HTERT RPE-1 (cell line): ENCODE data around the gene VCAN.
"Not testable (repeated sequence)": the region's sequence is repeated elsewhere in the genome, so short reads cannot be mapped to it uniquely, and the experiment has no call there.

Experiments used
- in situ Hi-C: fragments of 300-500 bp; cut with MboI; formaldehyde crosslinking; loops from 4 replicates; pipeline ENCODE4 v1.14.3; 2020; ENCODE audit warnings: low sequenced_read_pairs

The VCAN gene

DNA sequence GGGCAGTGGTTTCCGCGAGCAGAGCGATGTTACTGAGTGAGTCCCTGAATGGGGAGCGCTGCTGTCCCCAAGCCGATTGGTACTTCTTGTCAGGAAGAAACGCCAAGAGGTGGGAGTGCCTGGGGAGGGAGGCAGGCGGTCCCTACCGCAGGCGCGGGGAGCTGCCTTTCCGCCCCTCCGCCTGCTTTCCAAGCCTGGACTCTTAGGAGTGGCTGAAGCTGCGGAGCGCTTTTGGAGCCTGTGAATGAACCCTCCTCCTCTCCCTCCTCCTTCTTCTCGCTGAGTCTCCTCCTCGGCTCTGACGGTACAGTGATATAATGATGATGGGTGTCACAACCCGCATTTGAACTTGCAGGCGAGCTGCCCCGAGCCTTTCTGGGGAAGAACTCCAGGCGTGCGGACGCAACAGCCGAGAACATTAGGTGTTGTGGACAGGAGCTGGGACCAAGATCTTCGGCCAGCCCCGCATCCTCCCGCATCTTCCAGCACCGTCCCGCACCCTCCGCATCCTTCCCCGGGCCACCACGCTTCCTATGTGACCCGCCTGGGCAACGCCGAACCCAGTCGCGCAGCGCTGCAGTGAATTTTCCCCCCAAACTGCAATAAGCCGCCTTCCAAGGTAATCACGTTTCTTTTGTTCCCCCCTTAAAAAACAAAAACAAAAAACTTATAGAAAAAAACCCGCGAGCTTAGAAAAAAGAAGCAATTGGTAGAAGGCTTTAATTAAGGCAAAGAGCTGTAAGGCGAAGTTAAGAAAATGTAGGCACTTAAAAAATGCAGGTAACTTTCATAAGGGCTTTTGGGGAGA, at the start of gene VCAN:
VCAN (plus strand) TSS at position 340 of the 808 bp plus-strand sequence. CDS start 11,775 bp downstream, outside the sequence.
- in situ Hi-C loops = no loop called here

DNA sequence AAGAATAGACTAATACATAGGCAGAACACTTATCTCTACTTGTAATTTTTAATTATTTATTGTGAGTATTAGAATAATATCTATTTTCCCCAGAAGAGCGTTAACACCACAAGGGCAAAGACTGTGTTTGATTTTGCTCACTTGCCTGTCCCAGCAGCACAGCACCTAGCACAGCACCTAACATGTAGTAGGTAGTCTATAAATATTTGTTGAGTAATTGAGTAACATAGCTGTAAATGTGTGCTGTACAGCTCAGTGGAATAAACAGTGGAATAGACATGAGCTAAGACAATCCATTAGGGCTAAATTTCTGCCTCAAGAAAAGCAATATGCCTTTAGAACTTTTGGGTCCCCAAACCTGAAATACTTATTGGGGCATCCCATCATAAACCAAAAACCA, 49.3 kb upstream of the VCAN start:
- in situ Hi-C loops = no loop called here

DNA sequence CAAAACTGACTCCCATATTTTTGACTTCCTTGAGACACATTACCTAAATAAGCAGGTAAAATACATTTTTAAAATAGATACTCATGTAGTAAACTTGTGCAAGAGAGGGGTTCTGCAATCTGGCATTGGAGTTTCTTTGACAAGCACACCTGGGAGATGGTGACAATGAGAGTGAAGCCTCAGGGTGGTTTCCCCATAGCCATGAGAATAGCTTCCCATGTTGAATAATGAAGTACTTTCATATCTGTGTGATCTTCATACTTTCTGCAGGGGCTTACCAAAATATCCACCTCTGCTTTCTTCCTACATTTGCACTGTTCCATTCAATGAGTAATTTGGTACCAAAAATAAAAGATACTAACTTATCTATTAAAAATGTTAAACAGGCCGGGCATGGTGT, 44.7 kb upstream of the VCAN start:
- in situ Hi-C loops = no loop called here

DNA sequence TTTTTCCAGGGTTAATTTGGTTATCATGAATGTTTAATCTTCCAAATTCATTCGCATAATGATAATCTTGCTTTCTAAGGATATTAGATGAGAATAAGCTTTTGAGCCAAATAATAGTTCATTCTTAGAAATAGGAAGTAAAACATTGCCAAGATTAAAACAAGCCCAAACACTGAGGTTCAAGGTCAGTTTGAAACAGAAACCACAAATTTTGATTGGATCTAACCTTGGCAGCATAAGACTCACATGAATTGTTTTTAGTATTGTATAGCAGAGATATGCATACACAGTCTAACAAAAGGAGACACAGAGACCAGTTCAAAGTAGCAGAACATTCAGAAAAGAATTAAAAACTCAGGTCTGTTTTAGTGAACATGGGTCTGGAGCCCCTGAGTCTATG, 43.4 kb upstream of the VCAN start:
- in situ Hi-C loops = no loop called here

DNA sequence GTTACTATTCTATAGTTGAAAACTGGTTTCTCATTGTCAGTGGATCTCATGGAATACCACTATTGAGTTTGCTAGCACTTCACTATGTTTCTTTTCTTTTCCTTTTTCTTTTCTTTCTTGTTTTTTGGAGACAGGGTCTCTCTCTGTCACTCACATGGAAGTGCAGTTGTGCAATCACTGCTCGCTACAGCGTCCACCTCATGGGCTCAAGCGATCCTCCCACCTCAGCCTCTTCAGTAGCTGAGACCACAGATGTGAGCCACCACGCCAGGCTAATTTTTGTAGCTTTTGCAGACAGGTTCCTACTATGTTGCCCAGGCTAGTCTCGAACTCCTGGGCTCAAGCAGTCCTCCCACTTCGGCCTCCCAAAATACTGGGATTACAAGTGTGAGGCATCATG, 42.7 kb upstream of the VCAN start:
- in situ Hi-C loops = no loop called here

DNA sequence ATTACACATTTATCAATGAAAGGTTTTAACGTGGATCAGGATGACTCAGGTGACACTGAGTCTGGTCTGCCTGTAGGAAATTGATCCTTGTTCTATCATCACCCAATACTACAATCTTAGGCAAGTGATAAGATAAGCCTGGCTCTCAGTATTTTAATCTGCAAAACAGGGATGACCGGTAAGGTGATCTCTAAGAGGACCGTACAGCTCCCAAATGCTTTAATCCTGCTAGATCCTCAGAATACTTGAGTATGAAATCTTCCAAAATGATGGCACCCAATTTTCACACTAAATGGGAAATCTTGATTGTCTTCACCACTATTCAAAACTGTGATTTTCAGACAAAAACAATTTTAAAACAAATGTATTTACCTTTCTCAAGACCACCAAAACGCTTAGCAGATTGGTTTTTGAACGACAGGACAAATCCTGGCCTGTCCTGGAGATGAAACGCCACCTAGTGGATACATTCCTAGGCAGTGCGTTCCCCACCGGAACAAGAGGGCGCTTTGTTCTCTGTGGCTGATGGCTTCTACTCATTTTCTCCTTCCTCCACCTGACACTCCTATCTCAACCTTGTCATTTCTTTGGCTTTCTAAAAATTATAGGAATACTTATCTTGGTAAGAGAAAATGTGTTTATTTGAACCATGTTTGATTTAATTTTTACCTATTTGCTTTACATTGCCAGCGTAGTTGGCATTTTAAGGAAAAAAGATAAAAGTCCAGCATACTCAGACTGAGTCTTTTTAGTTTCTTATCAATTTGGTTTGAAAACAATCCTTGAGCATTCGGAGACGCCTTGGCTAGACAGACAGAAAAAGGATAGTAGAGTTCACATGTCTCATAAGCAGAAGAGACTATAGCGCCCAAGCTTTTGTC, 41.2 kb upstream of the VCAN start:
- in situ Hi-C loops = no loop called here

DNA sequence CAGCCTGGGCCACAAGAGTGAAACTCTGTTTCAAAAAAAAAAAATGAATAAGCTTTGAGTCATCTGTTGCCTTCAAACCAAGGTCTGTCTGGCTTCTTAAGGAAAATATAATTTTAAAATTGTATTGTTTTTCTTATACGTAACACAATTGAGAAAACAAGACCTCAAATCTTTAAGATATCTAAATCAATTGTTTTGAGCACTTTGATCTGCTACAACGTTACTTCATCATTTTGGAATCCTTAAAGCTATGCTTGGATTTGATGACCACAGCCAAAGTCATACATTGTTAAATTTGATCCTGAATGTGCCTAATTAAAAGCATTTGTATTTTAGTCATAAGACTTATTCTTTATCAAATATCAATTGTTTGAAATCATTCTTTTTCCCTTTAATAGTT, 37.7 kb upstream of the VCAN start:
- in situ Hi-C loops = no loop called here

DNA sequence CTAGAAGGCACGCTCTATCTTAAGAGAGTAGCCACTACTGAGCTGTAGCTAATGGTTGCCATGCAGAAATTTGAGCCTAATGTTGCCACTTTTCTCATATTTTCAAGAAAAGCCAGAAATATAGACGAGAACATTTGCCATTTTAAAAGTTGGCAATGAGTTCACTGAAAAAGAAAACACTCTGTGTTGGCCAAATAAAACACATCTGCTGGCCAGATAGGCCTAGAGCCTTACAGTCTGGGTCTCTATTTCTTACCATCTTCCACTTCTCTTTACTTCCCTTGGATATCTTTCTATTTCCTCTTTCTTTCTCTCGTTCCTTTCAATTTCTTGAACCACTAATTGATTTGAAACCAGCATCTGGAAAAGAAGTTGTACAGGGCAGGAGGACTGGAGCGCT, 36.6 kb upstream of the VCAN start:
- in situ Hi-C loops = no loop called here

DNA sequence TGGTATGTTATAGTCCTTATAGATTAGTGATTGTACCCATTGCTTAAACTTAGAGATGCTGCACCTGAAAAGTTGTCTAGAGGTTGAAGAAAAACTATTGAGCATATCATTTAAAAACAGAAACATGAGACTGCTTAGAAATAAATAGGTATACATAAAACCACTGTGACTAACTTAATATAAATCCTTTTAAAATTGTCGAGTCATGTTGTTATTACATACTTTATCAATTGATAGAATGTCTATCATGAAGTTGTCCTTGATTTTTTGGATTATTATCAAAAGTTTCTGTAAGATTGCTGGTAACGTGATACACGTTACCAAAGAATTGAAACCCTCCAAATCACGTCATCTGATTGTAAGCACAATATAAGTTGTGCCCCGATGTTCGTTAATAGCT, 35.3 kb upstream of the VCAN start:
- in situ Hi-C loops = no loop called here

DNA sequence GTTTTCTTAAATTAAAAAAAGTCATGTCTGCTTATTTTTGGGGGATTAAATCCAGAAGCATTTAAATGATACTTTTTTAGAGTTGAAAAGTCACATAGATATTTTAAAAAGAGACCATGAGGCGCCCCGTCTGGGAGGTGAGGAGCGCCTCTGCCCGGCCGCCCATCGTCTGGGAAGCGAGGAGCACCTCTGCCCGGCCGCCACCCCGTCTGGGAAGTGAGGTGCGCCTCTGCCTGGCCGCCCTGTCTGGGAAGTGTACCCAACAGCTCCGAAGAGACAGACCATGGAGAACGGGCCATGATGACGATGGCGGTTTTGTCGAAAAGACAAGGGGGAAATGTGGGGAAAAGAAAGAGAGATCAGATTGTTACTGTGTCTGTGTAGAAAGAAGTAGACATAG, 33.8 kb upstream of the VCAN start:
- in situ Hi-C loops = not testable (repeated sequence)

DNA sequence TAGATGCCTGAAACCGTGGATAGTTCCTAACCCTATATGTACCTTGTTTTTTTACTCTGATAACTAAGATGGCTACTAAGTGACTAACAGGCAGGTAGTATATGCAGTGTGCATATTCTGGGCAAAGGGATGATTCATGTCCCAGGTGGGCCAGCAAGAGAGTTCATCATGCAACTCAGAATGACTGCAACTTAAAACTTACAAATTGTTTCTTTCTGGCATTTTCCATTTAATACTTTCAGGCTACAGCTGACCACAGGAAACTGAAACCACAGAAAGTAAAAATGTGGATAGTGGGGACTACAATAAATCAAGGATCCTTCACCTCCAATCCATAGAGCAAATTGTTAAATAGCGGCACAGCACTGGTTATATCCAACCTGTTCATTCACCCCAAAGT, 30.7 kb upstream of the VCAN start:
- in situ Hi-C loops = no loop called here

DNA sequence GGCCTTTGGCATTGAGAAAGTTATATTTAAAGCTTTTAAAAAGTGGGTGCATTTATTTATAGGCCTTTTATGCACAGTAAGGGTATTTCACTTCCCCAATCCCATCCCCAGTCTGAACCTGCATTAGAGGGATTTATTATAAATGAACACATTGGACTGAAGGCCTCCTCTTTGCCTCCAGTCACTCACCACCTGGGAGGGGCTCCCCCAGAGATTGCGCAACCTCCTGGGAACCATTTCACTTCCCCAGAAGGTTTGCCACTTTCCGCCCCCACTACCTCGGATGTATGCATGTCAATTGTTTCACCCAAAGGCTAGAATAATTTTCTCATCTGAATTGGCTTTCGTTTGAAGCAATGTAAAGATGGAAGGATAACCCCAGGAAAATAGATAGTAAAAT, 29.8 kb upstream of the VCAN start:
- in situ Hi-C loops = no loop called here

DNA sequence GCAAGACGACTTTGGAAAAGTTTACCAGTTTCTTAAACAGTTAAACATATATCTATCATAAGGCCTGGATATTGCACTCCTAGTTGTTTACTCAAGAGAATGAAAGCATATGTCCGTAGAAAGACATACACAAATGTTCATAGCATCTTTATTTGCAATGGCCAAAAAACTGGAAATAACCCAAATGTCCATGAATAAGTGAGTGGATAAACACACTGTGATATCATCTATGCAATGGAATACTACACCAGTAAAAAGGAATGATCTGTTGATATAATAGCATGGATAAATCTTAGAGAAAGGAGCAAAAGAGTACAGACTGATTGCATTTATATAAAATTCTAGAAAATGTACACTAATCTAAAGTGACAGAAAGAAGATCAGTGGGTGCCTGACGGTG, 28.0 kb upstream of the VCAN start:
- in situ Hi-C loops = no loop called here

DNA sequence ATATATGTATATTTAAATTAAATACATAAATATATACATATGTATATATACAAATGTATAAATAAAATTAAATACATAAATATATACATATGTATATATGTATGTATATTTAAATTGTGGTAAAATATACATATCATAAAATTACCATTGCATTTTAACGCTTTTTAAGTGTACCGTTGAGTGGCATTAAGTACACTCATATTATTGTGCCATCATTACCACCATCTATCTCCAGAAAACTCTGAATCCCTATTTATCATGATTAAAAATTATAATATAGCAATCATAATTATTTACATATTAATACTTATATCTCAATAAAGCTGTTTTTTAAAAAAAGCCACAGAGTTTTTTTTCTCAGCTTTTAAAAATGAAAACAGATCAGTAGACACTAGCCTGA, 27.1 kb upstream of the VCAN start:
- in situ Hi-C loops = no loop called here

DNA sequence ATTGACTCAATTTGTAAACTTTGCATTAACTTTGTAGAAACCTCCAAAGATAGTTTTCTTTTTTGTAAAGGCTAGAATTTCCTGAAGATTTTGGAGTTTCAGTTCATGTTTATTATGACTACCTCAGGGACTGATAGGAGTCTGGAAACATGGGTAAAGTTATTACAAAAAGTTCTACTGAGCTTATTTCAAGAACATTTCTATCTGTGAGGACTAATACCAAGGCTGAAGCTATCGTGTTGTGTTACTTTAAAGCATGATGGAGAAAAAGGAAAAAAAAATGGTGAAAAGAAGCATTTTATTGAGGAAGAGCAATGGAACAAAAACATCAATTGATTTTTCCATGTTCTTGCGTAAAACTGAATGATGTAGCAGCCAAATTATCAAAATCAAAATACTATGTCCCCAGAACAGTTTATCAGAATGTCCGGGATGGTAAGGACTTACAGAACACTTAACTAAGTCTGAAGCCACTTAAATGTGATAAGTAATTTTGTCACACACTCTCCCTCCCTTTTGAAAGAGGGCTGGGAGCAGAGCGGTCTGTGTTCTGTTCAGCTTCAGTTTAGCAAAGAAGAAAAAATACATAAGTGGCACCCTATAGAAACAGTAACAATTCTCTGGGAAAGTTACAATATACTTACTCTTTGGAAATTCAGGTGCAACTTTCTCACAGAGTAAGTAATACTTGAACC, 25.1 kb upstream of the VCAN start:
- in situ Hi-C loops = no loop called here

DNA sequence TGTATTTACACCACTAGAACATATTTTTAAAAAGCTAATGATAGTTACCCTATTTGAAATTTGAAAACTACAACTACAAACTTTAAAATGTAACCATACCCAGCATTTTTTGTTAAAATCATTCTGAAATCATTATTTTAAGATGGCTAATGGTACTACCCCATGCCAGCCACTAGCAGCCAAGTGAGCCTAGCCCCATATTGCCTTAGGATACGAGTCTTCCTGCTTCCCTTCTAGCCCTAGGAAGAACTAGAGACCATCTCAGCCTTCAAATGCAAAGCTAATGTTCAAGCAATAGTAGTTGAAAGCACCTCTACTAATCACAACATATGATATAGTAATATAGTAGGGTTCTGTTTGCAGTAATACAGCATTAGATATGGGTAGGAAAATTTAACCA, 24.0 kb upstream of the VCAN start:
- in situ Hi-C loops = no loop called here

DNA sequence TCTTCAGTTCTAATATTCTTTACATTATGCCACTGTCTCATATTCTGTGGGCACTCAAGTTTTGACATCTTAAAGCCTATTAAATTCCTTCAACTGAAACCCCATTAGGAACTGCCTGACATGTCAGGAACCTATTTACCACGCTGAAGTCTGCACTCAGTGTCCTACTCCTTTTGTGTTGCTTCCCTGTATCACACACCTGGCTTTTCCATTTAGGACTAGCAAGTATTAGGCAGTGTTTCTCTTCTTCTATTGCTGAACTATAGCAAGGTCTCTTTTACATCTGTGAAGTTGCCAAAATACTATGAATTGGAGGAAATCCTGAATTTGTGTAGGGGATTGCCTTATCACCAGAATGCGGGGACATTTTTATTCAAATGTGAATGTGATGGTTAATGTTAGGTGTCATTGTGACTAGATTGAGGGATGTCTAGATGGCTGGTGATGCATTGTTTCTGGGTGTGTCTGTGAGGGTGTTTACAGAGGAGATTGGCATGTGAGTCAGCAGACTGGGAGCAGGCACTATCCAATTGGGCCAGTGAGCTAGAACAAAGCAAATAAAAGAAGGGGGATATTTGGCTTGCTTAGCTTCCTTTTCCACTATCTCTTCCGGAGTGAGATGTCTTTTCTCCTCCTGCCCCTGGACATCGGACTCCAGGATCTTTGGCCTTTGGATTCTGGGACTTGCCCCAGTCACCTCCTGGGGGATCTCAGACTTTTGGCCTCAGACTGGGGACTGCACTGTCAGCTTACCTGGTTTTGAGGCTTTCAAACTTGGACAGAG, 21.2 kb upstream of the VCAN start:
- in situ Hi-C loops = no loop called here

DNA sequence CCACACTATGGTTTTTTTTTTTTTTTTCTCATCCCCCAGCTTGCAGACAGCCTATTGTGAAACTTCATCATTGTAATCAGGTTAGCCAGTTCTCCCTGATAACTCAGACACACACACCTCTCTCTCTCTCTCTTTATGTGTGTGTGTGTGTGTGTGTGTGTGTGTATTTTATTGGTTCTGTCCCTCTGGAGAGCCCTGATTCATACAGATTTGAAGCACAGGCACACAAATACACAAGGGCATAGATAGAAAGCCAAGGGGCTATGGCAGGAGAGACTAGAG, 20.6 kb upstream of the VCAN start:
- in situ Hi-C loops = no loop called here

DNA sequence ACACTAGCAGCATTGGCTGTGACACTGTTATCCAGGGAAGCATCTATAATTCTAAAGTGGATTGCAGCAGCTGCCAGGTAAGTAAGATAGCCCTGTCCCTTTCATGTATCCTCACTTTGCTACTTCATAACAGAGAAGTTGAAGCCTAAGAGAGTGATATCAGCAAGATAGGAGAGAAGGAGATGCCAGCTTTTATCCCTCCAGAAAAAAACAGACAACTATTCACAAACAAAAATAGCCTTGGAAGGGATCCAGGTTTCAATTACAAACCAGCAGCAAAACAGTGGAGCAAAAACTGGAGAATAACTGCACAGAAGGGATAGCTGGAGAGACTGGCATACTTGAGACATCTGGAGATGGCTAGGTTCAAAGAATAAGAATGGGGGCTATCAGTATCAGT, 19.6 kb upstream of the VCAN start:
- in situ Hi-C loops = no loop called here

DNA sequence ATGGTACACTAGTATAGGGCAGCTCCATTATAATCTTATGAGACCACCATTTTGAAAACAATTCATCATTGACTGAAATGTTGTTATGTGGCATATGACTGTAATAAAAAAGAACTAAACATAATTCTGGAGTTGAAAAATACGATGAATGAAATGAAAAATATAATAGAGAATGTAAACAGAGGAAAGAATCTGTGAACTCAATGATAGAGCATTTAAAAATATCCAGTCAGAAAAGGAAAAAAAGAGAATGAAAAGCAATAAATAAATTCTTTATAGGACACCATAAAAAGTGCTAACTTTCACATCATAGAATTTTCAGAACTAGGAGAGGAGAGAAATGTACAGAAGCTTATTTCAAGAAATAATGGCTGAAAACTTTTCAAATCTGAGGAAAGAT, 17.6 kb upstream of the VCAN start:
- in situ Hi-C loops = no loop called here

DNA sequence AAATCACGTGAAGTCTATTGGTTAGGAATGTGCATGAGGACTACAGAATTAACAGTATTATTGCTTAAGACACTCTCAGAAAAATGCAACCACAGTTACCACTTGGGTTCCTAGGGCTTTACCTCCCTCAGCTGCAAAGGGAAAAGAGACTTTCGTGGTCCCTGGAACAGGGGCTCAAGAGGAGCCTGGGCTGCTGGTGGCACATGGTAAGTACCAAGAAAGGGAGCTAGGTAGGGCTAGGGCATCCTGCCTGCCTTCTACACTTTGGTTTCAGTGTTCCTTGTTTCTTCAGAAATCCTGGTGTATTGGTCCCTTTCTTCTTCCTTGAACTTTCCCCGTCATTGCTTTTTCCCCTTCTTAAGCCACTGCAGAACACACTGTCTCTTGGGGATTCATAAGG, 7.3 kb upstream of the VCAN start:
- in situ Hi-C loops = no loop called here
